ACC112 (cell line): ENCODE data around the gene CPT2.
A peak's percentile ranks its signal among the peaks of the same experiment; 100 is the strongest.
"Not testable (repeated sequence)": the region's sequence is repeated elsewhere in the genome, so short reads cannot be mapped to it uniquely, and the experiment has no call there.

Source experiments
- H2AFZ ChIP-seq: fragments of 200-600 bp; sonication (generic); one replicate; pipeline ENCODE4 v1.6.0; 2017; ENCODE audit warnings: antibody characterized with exemption, low read length; ENCODE audit not compliant: unreplicated experiment
- H3K27ac ChIP-seq: fragments of 200-600 bp; sonication (generic); 2 replicates; pipeline ENCODE4 v1.5.1; 2014; ENCODE audit warnings: low read depth, mild to moderate bottlenecking, antibody characterized with exemption, low read length, moderate library complexity
- H3K27me3 ChIP-seq: fragments of 200-600 bp; sonication (generic); 2 replicates; pipeline ENCODE4 v1.6.1; 2014; ENCODE audit warnings: mild to moderate bottlenecking, antibody characterized with exemption, low read length, moderate library complexity, mixed read lengths; ENCODE audit not compliant: insufficient read depth
- H3K36me3 ChIP-seq: fragments of 200-600 bp; sonication (generic); 2 replicates; pipeline ENCODE4 v1.6.1; 2016; ENCODE audit warnings: mild to moderate bottlenecking, antibody characterized with exemption, low read length, moderate library complexity, mixed read lengths; ENCODE audit not compliant: insufficient read depth
- H3K4me1 ChIP-seq: fragments of 200-600 bp; sonication (generic); one replicate; pipeline ENCODE4 v1.6.1; 2016; ENCODE audit warnings: low read length, mixed read lengths; ENCODE audit not compliant: insufficient read depth, unreplicated experiment, control insufficient read depth
- H3K4me3 ChIP-seq: fragments of 200-600 bp; sonication (generic); 2 replicates; pipeline ENCODE4 v1.5.1; 2014; ENCODE audit warnings: mild to moderate bottlenecking, low read depth, low read length
- H3K79me2 ChIP-seq: fragments of 200-600 bp; sonication (generic); one replicate; pipeline ENCODE4 v1.6.0; 2016; ENCODE audit warnings: low read length; ENCODE audit not compliant: control insufficient read depth, unreplicated experiment, insufficient read depth

The CPT2 gene

DNA sequence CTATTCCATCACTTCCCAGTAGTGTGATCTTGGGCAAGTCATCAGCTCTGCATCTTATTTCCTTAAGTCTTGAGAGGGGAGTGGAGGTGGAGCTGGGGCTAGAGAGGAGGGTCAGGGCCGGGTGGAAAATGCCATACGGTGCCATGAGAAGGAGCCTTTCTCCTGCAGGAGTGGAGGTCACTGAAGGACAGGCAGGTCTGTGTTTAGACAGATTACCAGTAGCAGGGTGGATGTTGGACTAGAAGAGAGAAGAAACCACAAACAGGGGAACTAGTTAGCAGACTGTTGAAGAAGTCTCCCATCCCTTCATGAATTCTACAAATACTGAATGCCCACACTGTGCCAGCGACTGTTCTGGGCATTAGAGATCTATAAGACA is 13.9 kb upstream of the CPT2 start:
- H3K79me2 ChIP-seq, result no peaks in the 10 kb centered on the region
- no peaks in the 10 kb centered on the region for H3K36me3 ChIP-seq
- H3K27ac ChIP-seq, result no peak overlapping the region
- H3K27me3 ChIP-seq, result no peaks in the 10 kb centered on the region
- H3K4me3 ChIP-seq, result no peak overlapping the region
- H2AFZ ChIP-seq, result peak overlapping the region; percentile 20
- peaks cover 18% of the 10 kb centered on the region for H3K4me1 ChIP-seq

DNA sequence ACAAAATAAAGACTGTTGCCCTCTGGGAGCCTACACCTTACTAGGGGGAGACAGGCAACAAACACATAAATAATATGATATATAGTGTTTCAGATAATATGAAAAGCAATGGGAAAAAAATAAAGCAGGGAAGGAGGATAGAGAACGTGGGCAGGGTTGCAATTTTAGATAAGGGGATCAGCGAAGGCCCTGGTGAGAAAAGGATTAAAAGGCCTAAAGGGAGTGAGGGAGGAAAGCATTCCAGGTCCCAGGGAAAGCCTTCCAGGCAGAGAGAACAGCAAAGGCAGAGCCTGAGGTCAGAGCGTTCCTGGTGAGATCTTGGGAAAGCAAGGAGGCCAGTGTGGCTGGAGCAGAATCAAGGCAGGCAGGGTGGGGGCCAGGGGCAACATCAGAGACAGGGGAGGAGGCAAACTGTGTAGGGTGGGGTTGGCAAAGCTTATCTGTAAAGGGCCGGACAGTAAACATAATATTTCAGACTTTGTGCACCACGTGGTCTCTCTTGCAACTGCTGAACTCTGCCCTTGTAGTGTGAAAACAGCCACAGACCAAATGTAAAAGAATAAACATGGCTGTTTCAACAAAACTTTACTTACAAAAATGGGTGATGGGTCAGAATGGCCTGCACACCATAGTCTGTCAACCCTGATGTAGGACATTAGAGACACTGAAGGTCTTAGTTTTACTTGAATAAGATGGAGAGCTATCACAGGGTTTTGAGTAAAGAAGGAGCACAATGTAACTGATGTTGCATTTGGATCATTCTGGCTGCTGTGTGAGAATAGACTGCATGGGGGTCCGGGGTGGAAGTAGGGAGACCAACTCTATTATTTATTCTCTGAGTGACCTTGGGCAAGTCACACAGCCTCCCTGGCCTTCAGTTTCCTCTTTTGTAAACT is 13.3 kb upstream of the CPT2 start:
- Histone ChIP-seq H3K4me1 (peaks cover 23% of the 10 kb centered on the region), H3K4me3 (no peak overlapping the region), H3K27me3 (no peaks in the 10 kb centered on the region), H2AFZ (peak overlapping the region; percentile 47), H3K79me2 (no peaks in the 10 kb centered on the region), H3K36me3 (no peaks in the 10 kb centered on the region), H3K27ac (no peak overlapping the region)

DNA sequence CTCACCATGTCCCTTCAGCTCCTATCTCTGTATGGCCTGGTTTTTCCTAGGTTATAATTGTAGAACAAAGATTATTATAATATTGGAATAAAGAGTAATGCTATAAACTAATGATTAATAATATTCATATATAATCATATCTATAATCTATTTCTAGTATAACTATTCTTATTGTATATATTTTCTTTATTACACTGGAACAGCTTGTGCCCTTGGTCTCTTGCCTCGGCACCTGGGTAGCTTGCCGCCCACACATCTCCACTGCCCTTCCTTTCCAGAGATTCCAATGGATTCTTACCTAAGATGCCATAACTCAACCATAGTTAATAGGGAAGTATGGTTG is 10.7 kb upstream of the CPT2 start:
- H3K36me3 ChIP-seq, H3K4me3 ChIP-seq, H3K79me2 ChIP-seq, H2AFZ ChIP-seq, H3K27me3 ChIP-seq, H3K27ac ChIP-seq: not testable (repeated sequence)
- peaks cover 23% of the 10 kb centered on the region for H3K4me1 ChIP-seq

DNA sequence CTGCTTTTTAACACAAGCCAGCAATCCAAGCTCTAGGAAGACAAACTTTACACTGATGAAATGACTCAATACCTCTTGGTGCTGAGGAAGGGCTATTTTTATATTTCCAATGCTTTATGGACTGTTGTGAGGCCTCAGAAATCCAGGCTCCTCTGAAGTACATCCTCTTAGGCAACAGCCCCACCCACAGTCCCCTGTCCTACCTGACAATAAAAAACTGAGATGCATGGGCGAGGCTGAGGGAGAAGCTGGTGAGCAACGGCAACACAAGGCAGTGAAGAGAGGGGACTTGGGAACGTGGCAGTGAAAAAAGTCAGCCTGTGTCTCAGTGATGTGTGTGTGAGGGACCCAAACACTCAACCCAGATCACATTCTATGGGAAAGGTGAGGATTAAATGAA is 10.1 kb upstream of the CPT2 start:
- peaks cover 23% of the 10 kb centered on the region for H3K4me1 ChIP-seq
- no peak overlapping the region for H3K27ac ChIP-seq
- H3K27me3 ChIP-seq, result no peaks in the 10 kb centered on the region
- H3K4me3 ChIP-seq, result no peak overlapping the region
- no peaks in the 10 kb centered on the region for H3K36me3 ChIP-seq
- no peak overlapping the region for H2AFZ ChIP-seq
- no peaks in the 10 kb centered on the region for H3K79me2 ChIP-seq

DNA sequence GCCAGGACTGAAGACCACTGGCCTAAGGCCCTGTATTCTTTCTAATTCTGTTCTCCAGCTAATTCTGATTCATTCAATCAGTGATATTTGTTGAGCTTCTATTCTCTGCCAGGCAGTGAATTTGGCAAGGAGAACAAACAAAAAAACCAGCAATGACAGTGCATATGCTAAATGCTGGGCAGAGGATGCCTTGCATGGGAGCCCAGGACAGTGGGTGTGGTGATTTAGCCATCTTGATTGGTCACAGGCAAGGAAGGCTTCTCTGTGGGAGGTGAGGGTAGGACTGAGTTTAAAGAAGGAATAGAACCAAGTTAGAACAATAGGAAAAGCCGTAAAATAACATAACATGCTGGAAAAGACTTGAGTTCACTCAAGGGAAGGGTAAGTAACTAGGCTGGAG is 9.2 kb upstream of the CPT2 start:
- no peaks in the 10 kb centered on the region for H3K27me3 ChIP-seq
- no peaks in the 10 kb centered on the region for H3K79me2 ChIP-seq
- no peak overlapping the region for H3K4me3 ChIP-seq
- H3K4me1 ChIP-seq, result peaks cover 16% of the 10 kb centered on the region
- no peak overlapping the region for H2AFZ ChIP-seq
- H3K36me3 ChIP-seq, result no peaks in the 10 kb centered on the region
- no peak overlapping the region for H3K27ac ChIP-seq

DNA sequence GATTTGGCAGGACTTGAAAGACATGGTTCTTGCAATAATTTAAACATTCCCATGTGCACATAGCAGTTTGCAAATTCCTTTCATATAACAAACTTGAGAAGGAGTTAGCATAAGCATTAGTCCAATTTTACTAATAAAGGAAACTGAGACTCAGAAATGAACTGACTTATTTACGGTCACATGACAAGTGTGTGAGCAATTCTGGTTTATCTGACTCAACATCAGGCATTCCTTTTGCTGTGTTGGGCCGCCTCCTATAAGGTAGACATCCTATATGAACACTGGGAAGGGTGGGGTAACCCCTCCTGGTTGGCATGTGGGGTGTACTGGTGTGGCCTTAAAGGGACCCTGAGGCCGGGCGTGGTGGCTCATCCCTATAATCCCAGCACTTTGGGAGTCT is 8.5 kb upstream of the CPT2 start:
- Histone ChIP-seq H3K79me2 (no peaks in the 10 kb centered on the region), H3K36me3 (no peaks in the 10 kb centered on the region), H3K4me3 (no peak overlapping the region), H2AFZ (no peak overlapping the region), H3K27ac (no peak overlapping the region), H3K27me3 (no peaks in the 10 kb centered on the region), H3K4me1 (peaks cover 9% of the 10 kb centered on the region)

DNA sequence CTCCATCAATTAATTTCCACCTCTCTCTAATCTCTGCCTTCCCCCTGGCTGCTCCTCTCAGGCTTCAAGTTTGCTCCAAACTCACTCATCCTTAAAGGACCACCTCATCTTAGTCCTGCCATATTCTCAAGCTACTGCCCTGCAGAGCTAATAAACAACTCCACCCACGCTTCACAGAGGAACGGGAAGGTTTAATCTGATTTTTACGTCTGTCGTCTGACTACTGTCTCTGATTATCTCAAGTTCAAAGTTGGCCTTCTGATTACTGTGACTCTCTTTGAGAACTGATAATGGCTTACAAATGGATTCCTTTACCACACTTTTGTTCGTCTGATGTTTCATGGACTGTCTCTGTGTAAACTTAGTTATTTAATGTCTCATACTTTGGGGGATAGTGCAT is 7.6 kb upstream of the CPT2 start:
- Histone ChIP-seq H3K4me1 (peaks cover 9% of the 10 kb centered on the region), H3K4me3 (no peak overlapping the region), H2AFZ (no peak overlapping the region), H3K79me2 (no peaks in the 10 kb centered on the region), H3K27me3 (no peaks in the 10 kb centered on the region), H3K27ac (no peak overlapping the region), H3K36me3 (no peaks in the 10 kb centered on the region)

DNA sequence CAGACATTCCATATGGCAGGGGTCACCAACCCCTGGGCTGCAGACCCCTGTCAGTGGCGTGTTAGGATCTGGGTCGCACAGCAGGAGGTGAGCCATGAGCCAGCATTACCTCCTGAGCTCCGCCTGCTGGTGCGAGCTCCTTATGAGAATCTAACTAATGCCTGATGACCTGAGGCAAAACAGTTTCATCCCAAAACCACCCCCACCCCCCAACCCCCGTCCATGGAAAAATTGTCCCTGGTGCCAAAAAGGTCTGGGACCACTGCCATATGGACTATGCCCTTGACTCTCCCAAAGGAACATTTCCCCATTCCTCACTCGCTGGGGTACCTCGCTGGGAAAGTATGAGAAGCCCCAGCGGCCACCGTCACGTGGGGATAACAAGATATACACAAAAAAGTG is 6.4 kb upstream of the CPT2 start:
- Histone ChIP-seq H3K27ac (no peak overlapping the region), H3K27me3 (no peaks in the 10 kb centered on the region), H3K4me1 (peaks cover 9% of the 10 kb centered on the region), H3K79me2 (no peaks in the 10 kb centered on the region), H3K36me3 (no peaks in the 10 kb centered on the region), H3K4me3 (no peak overlapping the region), H2AFZ (no peak overlapping the region)

DNA sequence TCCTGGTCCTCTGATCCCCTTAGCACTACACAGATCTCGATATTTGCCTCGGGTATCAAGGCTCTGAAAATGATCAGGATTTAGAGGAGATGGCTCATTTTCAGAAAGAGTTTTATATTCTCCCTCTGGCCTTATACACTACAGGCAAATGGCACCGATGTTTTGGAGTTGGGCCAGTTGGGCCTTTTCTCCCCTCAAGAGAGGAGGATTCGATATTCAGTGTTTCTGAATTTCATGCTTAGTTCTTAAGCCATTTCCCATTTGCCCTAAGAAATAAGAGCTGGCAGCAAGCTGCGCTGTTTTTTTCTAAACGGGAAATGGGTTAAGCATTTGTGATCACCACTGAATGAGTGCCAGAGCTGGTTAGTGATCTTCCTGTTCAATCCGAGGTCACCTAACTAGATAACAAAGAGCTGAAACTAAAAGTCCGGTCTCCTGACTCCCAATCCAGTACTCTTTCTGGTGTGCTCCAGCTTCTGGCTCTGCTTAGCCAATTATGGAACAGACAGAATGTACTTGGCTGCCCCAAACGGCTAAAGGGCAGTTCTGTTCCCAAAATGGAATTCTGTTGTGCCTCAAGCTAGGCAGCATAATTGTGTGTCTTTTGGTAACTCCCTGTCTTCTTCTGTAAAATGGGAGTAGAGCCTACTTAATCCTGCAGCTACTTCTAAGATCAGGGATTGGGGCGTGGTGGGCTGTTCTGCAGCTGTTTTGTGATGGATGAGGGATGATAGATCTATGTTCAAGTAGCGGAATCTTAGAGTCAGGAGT is 1.2 kb upstream of the CPT2 start:
- H3K4me1 ChIP-seq, result peaks cover 22% of the 10 kb centered on the region
- H3K36me3 ChIP-seq, result no peaks in the 10 kb centered on the region
- H3K27ac ChIP-seq, result no peak overlapping the region
- H3K4me3 ChIP-seq, result peak overlapping the region; percentile 92
- H3K27me3 ChIP-seq, result no peaks in the 10 kb centered on the region
- peaks cover 18% of the 10 kb centered on the region for H3K79me2 ChIP-seq
- peak overlapping the region; percentile 79 for H2AFZ ChIP-seq

DNA sequence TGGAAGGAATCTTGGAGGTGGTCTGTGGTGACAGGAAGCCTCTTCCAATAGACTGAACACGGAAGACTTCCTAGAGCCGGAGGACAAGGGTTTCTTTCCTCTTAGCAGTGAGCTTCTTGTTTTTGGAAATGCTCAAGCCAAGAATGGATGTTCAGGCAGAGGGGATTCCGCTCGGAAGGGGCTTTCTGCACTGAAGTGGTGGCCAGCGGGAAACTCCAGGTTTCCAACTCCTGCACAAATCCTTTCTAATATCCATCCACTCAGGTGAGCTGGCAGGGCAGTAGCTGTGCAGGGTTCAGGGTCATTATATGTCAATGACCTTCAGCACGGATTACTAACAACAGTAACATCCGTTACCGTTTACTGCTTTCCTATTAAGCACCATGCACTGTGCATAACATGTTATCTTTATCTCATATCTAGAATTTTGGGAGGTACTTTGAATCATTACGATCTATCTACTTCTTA is 573 bp upstream of the CPT2 start:
- H3K27me3 ChIP-seq, result no peaks in the 10 kb centered on the region
- peak overlapping the region; percentile 92 for H3K4me3 ChIP-seq
- peak overlapping the region; percentile 79 for H2AFZ ChIP-seq
- H3K27ac ChIP-seq, result peak overlapping the region; percentile 19
- H3K79me2 ChIP-seq, result peaks cover 18% of the 10 kb centered on the region
- H3K36me3 ChIP-seq, result no peaks in the 10 kb centered on the region
- peaks cover 22% of the 10 kb centered on the region for H3K4me1 ChIP-seq
